ENCODE results near the gene BICDL2.
"Not testable (repeated sequence)": the region's sequence is repeated elsewhere in the genome, so short reads cannot be mapped to it uniquely, and the experiment has no call there.

DNA sequence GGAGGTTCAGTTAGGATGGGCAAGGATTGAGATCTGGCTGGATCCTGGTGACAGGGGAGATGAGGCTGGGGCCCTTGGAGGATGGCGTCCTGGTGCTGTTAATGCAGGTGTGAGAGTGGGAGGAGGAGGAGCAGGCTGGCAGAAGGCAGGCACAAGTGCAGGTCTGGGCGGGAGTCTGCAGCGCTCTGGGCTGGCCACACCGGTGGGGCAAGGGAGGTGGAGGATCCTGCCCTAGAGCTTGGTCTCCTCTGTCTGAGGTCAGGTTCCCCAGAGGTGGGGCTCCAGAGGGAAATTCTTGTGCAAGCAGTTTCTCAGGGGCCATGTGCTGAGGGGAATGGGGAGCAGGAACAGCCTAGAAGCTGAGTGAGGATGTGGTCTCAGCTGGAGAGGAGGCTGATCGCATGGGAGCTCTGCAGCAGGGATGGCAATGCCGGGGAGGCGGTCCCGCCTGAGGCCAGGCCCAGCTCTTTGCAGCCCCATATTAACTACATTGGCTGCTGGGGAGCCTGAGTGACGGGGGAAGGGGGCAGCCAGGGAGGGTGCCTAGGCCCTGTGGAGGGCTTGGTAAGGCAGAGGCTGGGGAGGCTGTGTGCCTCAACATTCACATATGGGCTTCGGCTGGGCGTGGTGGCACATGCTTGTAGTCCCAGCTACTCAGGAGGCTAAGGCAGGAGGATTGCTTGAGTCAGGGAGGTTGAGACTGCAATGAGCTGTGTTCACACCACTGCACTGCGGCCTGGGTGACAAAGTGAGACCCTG lies 16.0 kb upstream of the BICDL2 start:
- not testable (repeated sequence) for TF ChIP-seq SP2 (IDR thresholded peaks at IDR 0.05; ENCODE audit: extremely low read depth, low read depth, low read length, poor library complexity, severe bottlenecking); RBM22 (IDR thresholded peaks at IDR 0.05; ENCODE audit: low read depth, low read length, poor library complexity, severe bottlenecking); PCBP2 (IDR thresholded peaks at IDR 0.05; ENCODE audit: low read depth, low read length, poor library complexity, severe bottlenecking); CBX5 (IDR thresholded peaks at IDR 0.05; ENCODE audit: borderline replicate concordance, low read depth); PHF8 (IDR thresholded peaks at IDR 0.05; ENCODE audit: borderline replicate concordance, low read length); RFX5 (IDR thresholded peaks at IDR 0.05; ENCODE audit: low read depth, low read length)
- TF ChIP-seq, protein P1, sequence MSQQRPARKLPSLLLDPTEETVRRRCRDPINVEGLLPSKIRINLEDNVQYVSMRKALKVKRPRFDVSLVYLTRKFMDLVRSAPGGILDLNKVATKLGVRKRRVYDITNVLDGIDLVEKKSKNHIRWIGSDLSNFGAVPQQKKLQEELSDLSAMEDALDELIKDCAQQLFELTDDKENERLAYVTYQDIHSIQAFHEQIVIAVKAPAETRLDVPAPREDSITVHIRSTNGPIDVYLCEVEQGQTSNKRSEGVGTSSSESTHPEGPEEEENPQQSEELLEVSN (IDR thresholded peaks at IDR 0.05; ENCODE audit: borderline replicate concordance in 1 of 2, extremely low read depth in 1 of 2, insufficient read depth in 1 of 2, insufficient read length in 1 of 2, low read depth in 1 of 2, low read length in 1 of 2, poor library complexity in 1 of 2, severe bottlenecking in 1 of 2), result not testable (repeated sequence)

Data from K562 (cell line).